M059J (cell line): ENCODE results near the gene HOXB13. TPM values are rescaled to one million over a fixed set of nuclear protein-coding genes. Genes with fewer than 3 reads are reported as not detected.

ENCODE experiments used
- DNase-seq: peaks from one replicate; pipeline ENCODE4 v3.0.0-alpha.2; 2012; ENCODE audit warnings: low read depth
- total RNA-seq: library from RNA; depleted of rRNA; stranded (reverse); fragments of >200 nt; shearing (Covaris generic); gene quantifications from 2 replicates; pipeline ENCODE4 v1.2.3, GENCODE V29; 2014; rRNA removed

Gene HOXB13
- total RNA-seq, 1 experiment from 2014 or later, result 5.0 TPM

DNA sequence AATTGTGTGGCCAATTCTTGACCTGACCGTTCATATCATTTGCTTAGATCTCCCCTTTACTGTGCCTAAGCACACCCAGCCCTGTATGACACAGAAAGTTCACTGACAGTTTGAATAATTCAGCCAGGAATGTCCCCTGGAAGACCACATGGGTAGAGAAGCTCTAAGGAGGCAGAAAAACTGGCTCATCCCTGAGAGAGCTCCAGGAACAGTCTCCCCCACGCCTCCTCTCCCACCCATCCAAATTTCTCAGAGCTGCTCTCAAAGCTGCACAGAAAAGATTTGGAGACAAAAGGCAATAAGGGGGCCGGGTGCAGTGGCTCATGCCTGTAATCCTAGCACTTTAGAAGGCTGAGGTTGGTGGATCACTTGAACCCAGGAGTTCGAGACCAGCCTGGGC, 17.4 kb downstream of the HOXB13 start:
- DNase-seq, result peak; percentile 93

DNA sequence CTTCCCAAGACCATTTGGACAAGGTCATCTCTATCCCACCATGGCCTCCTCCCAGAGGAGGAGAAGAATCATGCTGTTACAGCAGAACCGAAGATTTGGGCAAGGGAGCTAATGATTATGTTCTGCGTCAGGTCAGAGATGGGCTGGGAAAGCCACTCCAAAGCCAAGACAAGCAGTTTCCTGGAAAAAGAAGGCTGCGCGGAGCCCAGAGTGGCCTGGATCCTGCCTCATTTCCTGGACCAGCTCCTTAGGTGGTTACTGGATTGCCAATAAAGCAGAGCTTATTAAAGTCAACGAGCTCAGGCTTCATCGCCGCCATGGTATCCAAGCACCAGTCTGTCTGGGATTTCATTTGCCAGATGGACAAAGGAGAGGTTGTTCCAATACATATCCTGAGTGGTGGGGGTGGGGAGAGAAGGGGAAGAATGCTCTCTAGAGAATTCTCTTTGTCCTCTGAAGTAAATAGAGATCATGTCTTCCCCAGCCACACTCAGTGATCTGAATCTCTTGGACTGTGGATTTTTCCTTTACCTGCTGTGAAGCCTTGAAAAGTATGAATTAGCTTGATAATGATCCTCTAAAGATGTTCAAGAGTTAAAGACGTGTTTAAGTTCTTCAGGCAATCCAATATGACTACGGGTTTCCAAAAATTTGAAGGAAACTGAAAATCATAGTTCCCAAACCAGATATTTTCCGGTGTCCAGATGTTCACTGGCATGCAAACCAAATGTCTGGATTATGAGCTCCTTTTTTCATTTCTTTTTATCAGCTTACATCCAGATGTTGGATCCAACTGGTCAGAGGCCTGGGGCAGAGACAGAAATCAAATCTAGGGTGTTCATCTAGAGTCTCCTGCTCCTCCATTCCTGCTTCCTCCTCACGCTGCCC, 23.9 kb downstream of the HOXB13 start:
- no peak for DNase-seq

DNA sequence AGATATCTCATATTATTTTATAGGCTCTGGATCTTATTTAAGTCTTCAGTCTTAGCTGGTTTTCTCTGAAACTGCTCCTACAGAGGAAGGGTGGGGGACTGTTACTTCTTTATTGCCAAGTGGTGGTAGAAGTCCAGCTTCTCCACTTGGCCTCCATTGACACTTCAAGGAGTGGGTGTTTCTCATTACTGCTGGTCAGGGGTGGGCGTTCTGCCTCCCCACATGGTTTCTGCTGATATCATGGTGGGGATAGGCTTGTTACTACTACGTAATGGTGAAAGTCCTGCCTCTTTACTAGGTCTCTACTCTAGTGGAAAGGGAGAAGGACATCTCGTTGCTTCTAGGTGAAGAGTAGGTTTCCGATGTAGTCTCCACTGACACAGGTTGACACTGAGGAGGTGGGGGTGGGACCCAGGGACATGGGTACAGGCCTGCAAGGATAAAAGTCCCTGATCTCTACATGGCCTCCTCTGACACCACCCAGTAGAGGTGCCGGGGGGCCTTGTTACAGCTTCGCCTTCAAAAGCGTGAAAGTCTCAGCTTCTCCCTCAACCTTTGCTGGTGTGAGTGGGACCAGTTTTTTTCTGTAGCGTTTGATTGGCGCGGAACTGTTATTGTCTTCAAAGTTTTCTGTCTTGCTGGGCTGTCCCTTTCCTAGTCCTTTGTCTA, 26.6 kb downstream of the HOXB13 start:
- DNase-seq, result no peak

DNA sequence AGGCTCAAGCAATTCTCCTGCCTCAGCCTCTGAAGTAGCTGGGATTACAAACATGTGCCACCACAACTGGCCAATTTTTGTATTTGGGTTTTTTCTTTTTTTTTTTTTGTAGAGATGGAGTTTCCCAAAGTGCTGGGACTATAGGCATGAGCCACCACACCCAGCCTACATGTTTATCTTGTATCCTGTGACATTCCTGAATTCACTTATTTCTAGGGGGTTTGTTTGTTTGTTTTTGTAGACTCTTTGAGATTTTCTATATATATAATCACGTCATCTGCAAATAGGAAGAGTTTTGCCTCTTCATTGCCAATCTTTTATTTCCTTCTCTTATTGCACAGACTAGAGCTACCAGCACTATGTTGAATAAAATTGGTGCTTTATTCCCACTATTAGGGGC, 35.4 kb downstream of the HOXB13 start:
- no peak for DNase-seq

DNA sequence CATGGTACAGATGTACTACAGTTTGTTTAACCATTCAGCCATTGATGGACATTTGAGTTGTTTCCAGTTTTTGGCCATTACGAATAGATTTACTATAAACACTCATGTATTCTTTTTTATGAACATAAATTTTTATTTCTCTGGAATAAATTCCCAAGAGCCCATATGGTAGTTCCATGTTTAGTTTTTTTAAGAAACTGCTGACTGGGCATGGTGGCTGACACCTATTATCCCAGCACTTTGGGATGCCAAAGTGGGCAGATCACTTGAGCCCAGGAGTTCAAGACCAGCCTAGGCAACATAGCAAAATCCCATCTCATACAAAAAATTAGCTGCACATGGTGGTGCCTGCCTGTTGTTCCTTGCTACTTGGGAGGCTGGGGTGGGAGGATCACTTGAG, 36.5 kb downstream of the HOXB13 start:
- DNase-seq, result no peak

DNA sequence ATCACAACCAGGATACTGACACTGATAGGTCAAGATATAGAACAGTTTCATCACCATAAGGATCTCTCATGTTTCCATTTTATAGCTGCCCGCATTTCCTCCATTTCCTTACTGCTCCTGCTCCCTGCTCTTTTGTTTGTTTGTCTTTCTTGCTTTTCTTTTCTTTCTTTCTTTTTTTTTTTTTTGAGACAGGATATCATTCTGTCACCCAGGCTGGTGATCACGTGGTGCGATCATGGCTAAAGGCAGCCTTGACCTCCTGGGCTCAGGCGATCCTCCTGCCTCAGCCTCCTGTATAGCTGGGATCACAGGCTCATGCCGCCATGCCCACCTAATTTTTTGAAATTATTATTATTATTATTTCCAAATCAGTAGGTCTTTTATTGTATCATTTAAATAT, 37.9 kb downstream of the HOXB13 start:
- DNase-seq, result no peak

DNA sequence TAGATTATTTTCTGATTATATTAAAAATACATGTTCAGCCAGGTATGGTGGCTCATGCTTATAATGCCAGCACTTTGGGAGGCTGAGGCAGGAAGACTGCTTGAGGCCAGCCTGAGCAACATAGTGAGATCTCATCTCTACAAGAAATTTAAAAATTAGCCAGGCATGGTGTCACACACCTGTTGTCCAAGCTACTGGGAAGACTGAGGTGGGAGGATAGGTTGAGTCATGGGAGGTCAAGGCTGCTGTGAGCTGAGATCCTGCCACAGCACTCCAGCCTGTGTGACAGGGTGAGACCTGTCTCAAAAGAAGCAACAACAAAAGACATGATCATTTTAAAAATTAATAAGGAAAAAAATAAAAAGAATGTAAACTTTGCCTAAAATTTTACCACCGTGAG, 46.9 kb downstream of the HOXB13 start:
- no peak for DNase-seq

DNA sequence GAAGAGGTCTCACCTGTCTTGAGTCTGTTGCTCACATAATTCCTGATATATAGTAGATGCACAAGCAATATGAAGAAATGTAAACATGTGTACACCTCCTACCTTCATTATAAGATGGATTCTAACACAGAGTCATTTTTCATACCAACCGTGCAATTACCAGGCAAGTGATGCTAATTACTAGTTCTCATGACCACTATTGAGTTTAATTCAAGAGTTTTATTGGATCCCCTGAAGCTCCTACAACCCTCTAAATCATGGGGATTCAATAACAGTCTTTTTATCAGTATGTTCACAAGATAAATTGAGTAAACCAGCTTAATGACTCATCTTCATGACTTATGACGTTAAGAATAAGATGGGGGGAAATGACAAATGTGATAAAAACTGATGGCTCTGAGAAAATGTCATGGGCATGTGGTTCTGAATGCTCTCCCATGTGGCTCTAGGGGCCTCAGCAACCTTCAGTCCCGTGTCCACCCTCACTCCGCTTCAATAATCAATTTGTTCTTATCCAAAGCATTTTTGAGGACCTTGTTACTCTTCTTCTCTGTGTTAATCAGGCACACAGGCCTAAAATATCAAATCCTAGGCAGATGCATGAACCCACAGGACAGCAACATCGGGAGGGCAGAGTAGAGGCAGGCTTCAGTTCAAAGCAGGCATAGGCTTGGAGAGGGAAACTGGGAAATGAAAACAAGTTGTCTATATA, 49.0 kb downstream of the HOXB13 start:
- DNase-seq, result no peak

DNA sequence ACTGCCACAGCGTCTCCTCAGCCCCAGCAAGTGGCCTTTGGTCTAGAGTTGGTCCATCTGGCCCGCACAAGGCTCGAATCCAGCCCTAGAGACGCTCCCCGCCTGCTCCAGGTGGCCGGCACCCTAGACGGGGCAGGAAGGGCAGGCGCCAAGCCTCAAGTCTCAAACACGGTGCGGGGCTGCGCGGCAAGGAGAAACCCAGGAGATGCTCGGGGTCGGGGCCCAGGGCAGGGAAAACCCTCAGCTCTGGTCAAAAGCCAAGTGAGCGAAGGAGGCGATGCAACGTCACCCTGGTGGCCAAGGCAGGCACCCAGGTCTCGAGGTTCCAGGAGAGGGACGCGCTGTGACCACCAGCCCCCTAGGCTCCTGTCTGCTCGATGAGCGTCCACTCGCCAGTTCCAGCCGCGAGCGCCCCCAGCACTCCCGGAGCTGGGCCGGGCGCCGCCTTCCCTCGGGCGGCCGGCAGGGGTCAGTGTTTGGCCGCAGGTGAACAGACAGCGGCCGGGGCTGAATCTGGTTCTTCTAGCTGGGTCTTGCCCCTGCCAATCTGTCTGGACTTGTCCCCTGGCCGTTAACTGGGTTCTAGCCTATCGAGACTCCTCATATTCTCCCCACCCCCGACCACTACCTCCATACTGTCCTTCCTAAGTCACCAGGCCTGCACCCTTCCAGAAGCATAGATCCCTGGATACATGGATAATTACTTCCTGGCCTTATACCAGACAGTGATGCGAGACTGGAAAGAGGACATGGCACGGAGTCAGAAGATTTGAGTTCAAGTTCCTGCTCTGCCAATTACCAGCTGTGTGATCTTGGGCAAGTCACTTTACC, 50.2 kb downstream of the HOXB13 start:
- peak; percentile 62 for DNase-seq

DNA sequence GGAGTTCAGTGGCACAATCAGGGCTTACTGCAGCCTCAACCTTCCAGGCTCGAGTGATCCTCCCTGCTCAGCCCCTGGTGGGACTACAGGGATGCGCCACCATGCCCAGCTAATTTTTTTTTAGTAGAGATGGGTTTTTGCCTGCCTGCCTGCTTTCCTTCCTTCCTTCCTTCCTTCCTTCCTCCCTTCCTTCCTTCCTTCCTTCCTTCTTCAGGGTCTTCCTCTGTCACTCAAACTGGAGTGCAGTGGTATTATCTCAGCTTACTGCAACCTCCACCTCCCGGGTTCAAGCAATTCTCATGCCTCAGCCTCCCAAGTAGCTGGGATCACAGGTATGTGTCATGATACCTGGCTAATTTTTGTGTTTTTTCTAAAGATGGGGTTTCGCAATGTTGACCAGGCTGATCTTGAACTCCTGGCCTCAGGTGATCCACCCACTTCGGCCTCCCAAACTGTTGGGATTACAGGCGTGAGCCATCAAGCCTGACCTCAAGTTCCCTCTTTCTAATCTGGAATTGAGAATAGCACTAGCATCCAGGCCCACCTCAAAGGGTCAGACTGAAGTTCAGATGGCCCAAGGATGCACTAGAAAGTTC, 51.5 kb downstream of the HOXB13 start:
- no peak for DNase-seq

Other genes with a start within 250 kb of the HOXB13 start
- gene HOXB1, start 197.7 kb downstream of the HOXB13 start, total RNA-seq, result not detected in 2 replicates
- 17.4 and 30.7 TPM in 2 replicates for gene HOXB2, start 183.6 kb downstream of the HOXB13 start, total RNA-seq
- gene HOXB4, start 150.4 kb downstream of the HOXB13 start, total RNA-seq, result 0.20 and 0.57 TPM in 2 replicates
- gene HOXB3, start 138.5 kb downstream of the HOXB13 start, total RNA-seq, result 10.2 and 15.4 TPM in 2 replicates
- gene HOXB5, start 135.0 kb downstream of the HOXB13 start, total RNA-seq, result 0.10 and 0.37 TPM in 2 replicates
- 6.2 and 9.4 TPM in 2 replicates for gene HOXB6, start 123.8 kb downstream of the HOXB13 start, total RNA-seq
- gene HOXB7, start 117.7 kb downstream of the HOXB13 start, total RNA-seq, result 20.0 and 23.3 TPM in 2 replicates
- gene HOXB8, start 113.5 kb downstream of the HOXB13 start, total RNA-seq, result 5.5 and 6.3 TPM in 2 replicates
- gene HOXB9, start 102.4 kb downstream of the HOXB13 start, total RNA-seq, result 10.4 and 16.3 TPM in 2 replicates
- not detected in 2 replicates for gene PRAC1, start 6.2 kb downstream of the HOXB13 start, total RNA-seq
- gene PRAC2, start 5.6 kb downstream of the HOXB13 start, total RNA-seq, result not detected in 2 replicates
- gene TTLL6, start 88.5 kb upstream of the HOXB13 start, total RNA-seq, result 0.07 and 0.20 TPM in 2 replicates
- gene CALCOCO2, start 102.3 kb upstream of the HOXB13 start, total RNA-seq, result 48.9 and 65.2 TPM in 2 replicates
- gene ATP5MC1, start 164.0 kb upstream of the HOXB13 start, total RNA-seq, result 135 and 313 TPM in 2 replicates
- 61.8 and 89.1 TPM in 2 replicates for gene UBE2Z, start 179.7 kb upstream of the HOXB13 start, total RNA-seq
- gene SNF8, start 216.1 kb upstream of the HOXB13 start, total RNA-seq, result 58.4 and 83.4 TPM in 2 replicates
- gene GIP, start 239.8 kb upstream of the HOXB13 start, total RNA-seq, result not detected in 2 replicates